Hematopoietic multipotent progenitor cell treated with erythropoietin and hydrocortisone succinate and interleukin-3 and kit ligand, for 4 days (in vitro differentiated cells): Measurements from ENCODE around the gene ARFIP2.

Experiments
- DNase-seq: peaks from one replicate; pipeline ENCODE4 v3.0.0-alpha.2; 2015

Gene ARFIP2

DNA sequence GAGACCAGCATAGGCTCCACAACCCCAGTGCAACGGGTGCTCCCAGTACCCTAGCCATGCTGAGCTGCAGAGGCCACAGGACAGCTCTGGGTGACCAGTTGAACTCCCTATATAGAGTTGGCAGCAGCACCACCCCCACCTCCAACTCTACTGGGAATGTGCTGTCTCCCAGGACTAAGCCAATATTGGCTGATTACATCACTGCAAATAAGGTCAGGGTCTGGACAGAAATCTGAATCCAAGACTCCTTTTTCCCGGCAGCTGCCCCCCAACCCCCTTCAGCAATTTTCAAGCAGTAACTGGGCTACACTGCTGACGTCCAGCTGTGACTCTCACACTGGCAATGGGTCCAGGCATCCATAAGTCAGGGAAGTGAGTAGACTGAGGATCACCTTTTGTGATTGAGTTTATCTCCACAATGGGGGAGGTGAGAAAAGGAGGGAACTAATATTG is 40.2 kb downstream of the ARFIP2 start, which contains the start of gene HPX:
TSS of gene HPX (minus strand) at position 82 of the 453 bp plus-strand sequence. CDS start at position 58, 24 bp downstream.
- no peak for DNase-seq

- peak; percentile 85 for DNase-seq
Observed at GRCh38 chr11:6438979-6439571, 42.1 kb downstream of the ARFIP2 start.

DNA sequence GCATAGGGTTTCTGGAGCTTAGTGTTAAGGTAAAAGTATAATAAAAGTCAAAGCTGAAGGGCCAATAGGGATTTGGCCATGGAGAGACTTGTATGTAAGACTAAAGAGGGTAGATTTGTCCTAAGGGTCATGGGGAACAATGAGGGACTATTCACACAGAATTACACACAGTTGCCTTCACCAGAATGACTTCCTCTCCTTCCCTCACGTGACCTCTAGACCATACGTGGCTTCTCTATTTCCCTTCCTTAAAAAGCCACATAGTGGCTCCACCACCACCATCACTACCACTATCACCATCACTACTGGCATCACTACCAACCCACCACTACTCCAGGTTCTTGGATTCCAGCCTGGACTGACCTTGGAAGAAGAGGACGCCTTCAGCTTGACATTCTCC is 43.1 kb downstream of the ARFIP2 start:
- peak; percentile 74 for DNase-seq

GRCh38 chr11:6437423-6437822 is 43.7 kb downstream of the ARFIP2 start:
- DNase-seq: no peak

- no peak for DNase-seq
Observed at GRCh38 chr11:6433998-6434660, 47.0 kb downstream of the ARFIP2 start.

DNA sequence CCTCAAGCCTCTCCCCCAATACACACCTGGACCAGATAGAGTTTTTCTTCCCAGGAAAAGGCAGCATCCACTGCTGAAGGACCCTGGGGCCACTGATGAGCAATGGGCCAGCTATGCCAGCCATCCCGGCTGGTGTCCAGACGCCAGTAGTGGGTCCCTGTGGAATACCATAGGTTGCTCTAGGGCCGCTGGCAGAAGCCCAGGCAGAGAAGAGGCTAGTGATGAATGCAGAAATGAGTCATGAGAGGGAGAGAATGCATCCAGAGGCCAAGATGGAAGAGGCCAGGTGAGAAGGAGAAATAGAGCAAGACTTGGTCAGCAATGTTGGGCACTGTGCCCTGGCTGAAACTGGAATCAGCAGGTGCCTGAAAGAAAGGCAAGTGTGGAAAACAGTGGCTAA is 49.3 kb downstream of the ARFIP2 start:
- DNase-seq: no peak

- no peak for DNase-seq
Observed at GRCh38 chr11:6427516-6427915, 53.6 kb downstream of the ARFIP2 start.
